ENCODE data around the gene THSD4. TPM values are rescaled to one million over a fixed set of nuclear protein-coding genes. Genes with fewer than 3 reads are reported as not detected.

Gene THSD4
- total and polyA plus RNA-seq, 4 donors, result 6.0 to 42.4 (median 18.5) TPM

DNA sequence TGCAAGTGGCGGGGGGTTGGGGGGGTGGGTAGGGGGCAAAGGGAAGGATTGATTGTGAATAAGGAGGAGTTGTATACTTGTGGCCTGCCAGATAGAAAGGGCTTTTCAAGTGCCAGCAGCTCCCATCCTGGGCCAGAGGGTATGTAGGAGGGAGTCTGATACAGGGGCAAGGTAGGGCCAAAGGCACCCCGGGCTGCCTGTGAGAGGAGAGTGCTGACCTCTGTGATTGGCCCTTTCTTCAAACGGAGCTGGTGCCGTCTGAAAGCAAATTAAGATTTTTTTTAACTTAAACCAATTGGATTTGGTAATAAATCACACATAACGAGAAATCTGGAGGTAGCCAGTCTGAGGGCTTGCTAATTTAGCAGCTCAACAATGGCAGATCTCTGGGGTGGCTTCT lies 229.9 kb downstream of the THSD4 start:
- WGBS, 2 donors, result 80 to 89% methylated on average over 5 of the region's 5 CpGs
- no peak for ATAC-seq (ENCODE audit: insufficient read depth, low FRiP score)

DNA sequence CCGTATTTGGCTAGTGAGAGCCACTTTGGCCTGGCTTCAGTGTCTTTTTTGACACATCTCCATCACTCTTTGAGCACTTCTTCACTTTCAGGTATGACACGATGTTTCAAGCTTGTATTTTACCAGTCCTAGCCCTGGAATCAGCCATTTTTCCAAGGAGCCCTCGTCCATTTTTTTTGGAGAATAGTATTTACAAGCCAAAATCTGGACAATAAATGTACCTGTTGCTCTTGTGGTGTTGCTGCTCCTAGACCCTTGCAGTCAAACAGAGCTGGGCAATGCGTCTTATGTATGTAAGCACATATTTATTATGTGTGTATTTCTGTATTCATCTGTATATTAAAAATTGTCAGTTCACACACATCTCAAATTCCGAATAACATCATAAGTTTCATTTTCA lies 231.2 kb downstream of the THSD4 start:
- Histone ChIP-seq H3K9ac (ENCODE audit: insufficient read depth in 1 of 2, low read length in 2 of 2) (no peak overlapping the region), H3K27ac (ENCODE audit: low read depth in 1 of 2, low read length in 1 of 2) (no peak overlapping the region), H3K36me3 (ENCODE audit: control insufficient read depth in 4 of 4, insufficient read depth in 4 of 4, low read length in 4 of 4) (no peaks in the 10 kb centered on the region), H3K27me3 (ENCODE audit: control insufficient read depth in 3 of 3, insufficient read depth in 3 of 3, low read length in 2 of 3) (no peaks in the 10 kb centered on the region), H3K9me3 (ENCODE audit: control insufficient read depth in 4 of 4, insufficient read depth in 3 of 4, low read length in 3 of 4) (no peaks in the 10 kb centered on the region), H3K4me3 (no peak overlapping the region), H3K4me1 (ENCODE audit: control insufficient read depth in 5 of 5, insufficient read depth in 5 of 5, low read length in 5 of 5) (peaks cover 0 to 10% (median 4%) of the 10 kb centered on the region in 5 donors)
- no peak for TF ChIP-seq CTCF (IDR thresholded peaks at IDR 0.05; ENCODE audit: control extremely low read depth, extremely low read depth)
- ATAC-seq (ENCODE audit: insufficient read depth, low FRiP score), result no peak
- DNase-seq, result no peak
- WGBS, 2 donors, result 92% methylated on average over 5 of the region's 5 CpGs

More for the DNA sequence above, 229.9 kb downstream of the THSD4 start:
- Histone ChIP-seq H3K4me1 (ENCODE audit: control insufficient read depth in 5 of 5, insufficient read depth in 5 of 5, low read length in 5 of 5) (peaks cover 0 to 10% (median 0%) of the 10 kb centered on the region in 5 donors), H3K4me3 (no peak overlapping the region), H3K36me3 (ENCODE audit: control insufficient read depth in 4 of 4, insufficient read depth in 4 of 4, low read length in 4 of 4) (no peaks in the 10 kb centered on the region), H3K9ac (ENCODE audit: insufficient read depth in 1 of 2, low read length in 2 of 2) (no peak overlapping the region), H3K27ac (ENCODE audit: low read depth in 1 of 2, low read length in 1 of 2) (no peak overlapping the region), H3K27me3 (ENCODE audit: control insufficient read depth in 3 of 3, insufficient read depth in 3 of 3, low read length in 2 of 3) (no peaks in the 10 kb centered on the region), H3K9me3 (ENCODE audit: control insufficient read depth in 4 of 4, insufficient read depth in 3 of 4, low read length in 3 of 4) (no peaks in the 10 kb centered on the region)
- no peak for TF ChIP-seq CTCF (IDR thresholded peaks at IDR 0.05; ENCODE audit: control extremely low read depth, extremely low read depth)
- no peak for DNase-seq

DNA sequence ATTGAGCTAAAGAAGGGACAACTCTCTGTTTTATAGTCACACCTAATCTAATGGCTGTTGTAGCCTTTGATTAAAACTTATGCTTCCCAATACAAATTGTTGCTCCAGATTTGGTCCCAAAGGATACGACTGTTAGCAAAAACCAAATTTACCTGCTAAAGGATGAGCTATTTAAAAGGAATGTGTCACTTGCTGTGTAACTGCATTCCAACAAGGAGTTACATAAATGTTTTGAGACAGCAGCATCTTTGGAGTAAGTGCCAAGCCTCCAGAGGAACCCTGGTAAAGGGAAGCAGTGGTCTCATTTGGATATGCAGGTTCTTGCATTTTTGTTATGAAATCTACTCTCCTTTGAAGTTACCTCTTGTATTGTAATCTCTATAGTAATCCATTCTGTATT lies 233.3 kb downstream of the THSD4 start:
- DNase-seq (no peak), ATAC-seq (ENCODE audit: insufficient read depth, low FRiP score) (no peak)
- Histone ChIP-seq H3K9me3 (ENCODE audit: control insufficient read depth in 4 of 4, insufficient read depth in 3 of 4, low read length in 3 of 4) (no peaks in the 10 kb centered on the region), H3K36me3 (ENCODE audit: control insufficient read depth in 4 of 4, insufficient read depth in 4 of 4, low read length in 4 of 4) (no peaks in the 10 kb centered on the region), H3K27me3 (ENCODE audit: control insufficient read depth in 3 of 3, insufficient read depth in 3 of 3, low read length in 2 of 3) (no peaks in the 10 kb centered on the region), H3K27ac (ENCODE audit: low read depth in 1 of 2, low read length in 1 of 2) (no peak overlapping the region), H3K4me1 (ENCODE audit: control insufficient read depth in 5 of 5, insufficient read depth in 5 of 5, low read length in 5 of 5) (peaks cover 8 to 29% (median 9%) of the 10 kb centered on the region in 5 donors), H3K9ac (ENCODE audit: insufficient read depth in 1 of 2, low read length in 2 of 2) (no peak overlapping the region), H3K4me3 (no peak overlapping the region)
- TF ChIP-seq CTCF (IDR thresholded peaks at IDR 0.05; ENCODE audit: control extremely low read depth, extremely low read depth), result no peak
- WGBS, 2 donors, result 86 to 90% methylated on average over 1 of the region's 1 CpG

DNA sequence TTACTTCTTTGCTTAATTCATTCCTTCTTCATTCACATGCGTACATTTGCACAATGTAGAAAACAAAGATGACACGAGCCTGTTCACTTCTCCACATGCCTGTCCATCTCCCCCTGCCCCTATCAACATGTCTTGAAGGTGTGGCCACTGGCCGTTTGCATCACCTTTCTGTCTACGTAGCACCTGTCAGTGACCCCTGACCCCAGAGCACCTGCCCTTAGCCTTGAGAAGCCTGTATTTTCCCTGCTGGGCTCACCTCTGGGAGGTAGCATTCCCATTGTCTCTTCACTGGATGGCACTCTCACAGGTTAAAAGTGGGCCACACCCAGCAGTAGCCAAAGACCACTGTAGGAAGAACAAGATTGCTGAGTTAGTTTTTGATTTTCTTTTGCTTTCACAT lies 234.1 kb downstream of the THSD4 start:
- ATAC-seq (ENCODE audit: insufficient read depth, low FRiP score), result no peak
- 89 to 91% methylated on average over 4 of the region's 4 CpGs for WGBS, 2 donors

More for the DNA sequence above, 234.1 kb downstream of the THSD4 start:
- Histone ChIP-seq H3K4me3 (no peak overlapping the region), H3K9me3 (ENCODE audit: control insufficient read depth in 4 of 4, insufficient read depth in 3 of 4, low read length in 3 of 4) (no peaks in the 10 kb centered on the region), H3K36me3 (ENCODE audit: control insufficient read depth in 4 of 4, insufficient read depth in 4 of 4, low read length in 4 of 4) (no peaks in the 10 kb centered on the region), H3K27ac (ENCODE audit: low read depth in 1 of 2, low read length in 1 of 2) (no peak overlapping the region), H3K27me3 (ENCODE audit: control insufficient read depth in 3 of 3, insufficient read depth in 3 of 3, low read length in 2 of 3) (no peaks in the 10 kb centered on the region), H3K9ac (ENCODE audit: insufficient read depth in 1 of 2, low read length in 2 of 2) (no peak overlapping the region), H3K4me1 (ENCODE audit: control insufficient read depth in 5 of 5, insufficient read depth in 5 of 5, low read length in 5 of 5) (peaks cover 8 to 32% (median 10%) of the 10 kb centered on the region in 5 donors)
- DNase-seq, result no peak
- no peak for TF ChIP-seq CTCF (IDR thresholded peaks at IDR 0.05; ENCODE audit: control extremely low read depth, extremely low read depth)

Data from lung (tissue), 12 donors.